HG03060 (cell line): Measurements from ENCODE around the gene ZDHHC14.

ENCODE experiments used
- ATAC-seq: cut with Tn5 transposase; IDR thresholded peaks from one replicate; pipeline ENCODE4 v1.9.1; 2021; ENCODE audit warnings: low read depth, moderate number of reproducible peaks; ENCODE audit not compliant: unreplicated experiment

ZDHHC14 gene

GRCh38 chr6:157669323-157669722 is 288.3 kb downstream of the ZDHHC14 start:
- no peak for ATAC-seq

GRCh38 chr6:157669747-157670216 is 288.8 kb downstream of the ZDHHC14 start:
- no peak for ATAC-seq

GRCh38 chr6:157670466-157671186 is 289.6 kb downstream of the ZDHHC14 start:
- no peak for ATAC-seq

GRCh38 chr6:157672726-157673412 is 291.9 kb downstream of the ZDHHC14 start:
- ATAC-seq = no peak

- no peak for ATAC-seq
Observed at GRCh38 chr6:157673596-157673995, 292.6 kb downstream of the ZDHHC14 start.

GRCh38 chr6:157674061-157674460 is 293.1 kb downstream of the ZDHHC14 start:
- no peak for ATAC-seq

GRCh38 chr6:157675831-157676230 is 294.8 kb downstream of the ZDHHC14 start:
- ATAC-seq = no peak

GRCh38 chr6:157676241-157676640 is 295.3 kb downstream of the ZDHHC14 start:
- no peak for ATAC-seq

- no peak for ATAC-seq
Observed at GRCh38 chr6:157677235-157677634, 296.2 kb downstream of the ZDHHC14 start.

GRCh38 chr6:157679605-157680580 is 298.9 kb downstream of the ZDHHC14 start:
- no peak for ATAC-seq

- no peak for ATAC-seq
Observed at GRCh38 chr6:157681041-157681650, 300.2 kb downstream of the ZDHHC14 start.

- ATAC-seq = no peak
Observed at GRCh38 chr6:157682856-157683481, 302.0 kb downstream of the ZDHHC14 start.

- ATAC-seq = no peak
Observed at GRCh38 chr6:157683707-157684106, 302.7 kb downstream of the ZDHHC14 start.

GRCh38 chr6:157684620-157685299 is 303.8 kb downstream of the ZDHHC14 start:
- ATAC-seq = no peak

GRCh38 chr6:157685596-157686280 is 304.7 kb downstream of the ZDHHC14 start:
- no peak for ATAC-seq

GRCh38 chr6:157688275-157688959 is 307.4 kb downstream of the ZDHHC14 start:
- no peak for ATAC-seq

- ATAC-seq = no peak
Observed at GRCh38 chr6:157688960-157689599, 308.1 kb downstream of the ZDHHC14 start.

GRCh38 chr6:157689875-157690274 is 308.9 kb downstream of the ZDHHC14 start:
- ATAC-seq = no peak
